ENCODE results near the gene BLTP3B. TPM values are rescaled to one million over a fixed set of nuclear protein-coding genes. Genes with fewer than 3 reads are reported as not detected.

Gene BLTP3B
- total and polyA plus RNA-seq, 4 donors, result 11.0 to 36.8 (median 18.6) TPM

GRCh38 chr12:100120355-100120754 is 22.3 kb downstream of the BLTP3B start:
- Histone ChIP-seq H3K27me3 (ENCODE audit: control insufficient read depth in 4 of 4, insufficient read depth in 4 of 4, low read length in 3 of 4) (no peaks in the 10 kb centered on the region), H3K4me3 (ENCODE audit: low read depth in 1 of 3, low read length in 3 of 3) (no peak overlapping the region)

GRCh38 chr12:100115291-100115690 is 27.4 kb downstream of the BLTP3B start:
- H3K27ac ChIP-seq (ENCODE audit: low read depth in 1 of 2, low read length in 2 of 2), result no peak overlapping the region
- 96% methylated on average over 8 of the region's 8 CpGs for WGBS
- no peak for TF ChIP-seq EGR1 (IDR thresholded peaks at IDR 0.05; ENCODE audit: low read depth in 2 of 2)
- TF ChIP-seq CTCF (IDR thresholded peaks at IDR 0.05; ENCODE audit: low read depth, low read length, missing input control), result no peak
- TF ChIP-seq TAF1 (conservative IDR thresholded peaks at IDR 0.05), result no peak
- no peak for TF ChIP-seq RAD21 (IDR thresholded peaks at IDR 0.05)
- TF ChIP-seq REST (IDR thresholded peaks at IDR 0.05), result no peak

More at GRCh38 chr12:100120355-100120754, 22.3 kb downstream of the BLTP3B start:
- H3K36me3 ChIP-seq (ENCODE audit: control insufficient read depth in 4 of 4, insufficient read depth in 3 of 4, low read depth in 1 of 4, low read length in 3 of 4), result no peaks in the 10 kb centered on the region
- 96% methylated on average over 1 of the region's 1 CpG for WGBS
- H3K9ac ChIP-seq (ENCODE audit: low read depth in 1 of 2, low read length in 2 of 2), result no peak overlapping the region
- H3K27ac ChIP-seq (ENCODE audit: low read depth in 1 of 2, low read length in 2 of 2), result no peak overlapping the region
- no peak for DNase-seq (ENCODE audit: low spot score)
- H3K4me1 ChIP-seq (ENCODE audit: control insufficient read depth in 4 of 4, insufficient read depth in 4 of 4, low read length in 3 of 4), result peaks cover 0 to 8% (median 0%) of the 10 kb centered on the region in 4 donors
- no peak for TF ChIP-seq NR2F2 (IDR thresholded peaks at IDR 0.05)
- peaks cover 0 to 3% (median 1%) of the 10 kb centered on the region in 4 donors for H3K9me3 ChIP-seq (ENCODE audit: control insufficient read depth in 4 of 4, low read length in 3 of 4)

GRCh38 chr12:100114574-100114973 is 28.1 kb downstream of the BLTP3B start:
- no peak for DNase-seq (ENCODE audit: low spot score)
- H3K4me1 ChIP-seq (ENCODE audit: control insufficient read depth in 4 of 4, insufficient read depth in 4 of 4, low read length in 3 of 4), result peaks cover 0 to 7% (median 2%) of the 10 kb centered on the region in 4 donors
- H3K27me3 ChIP-seq (ENCODE audit: control insufficient read depth in 4 of 4, insufficient read depth in 4 of 4, low read length in 3 of 4), result no peaks in the 10 kb centered on the region
- H3K9ac ChIP-seq (ENCODE audit: low read depth in 1 of 2, low read length in 2 of 2), result no peak overlapping the region
- TF ChIP-seq REST (IDR thresholded peaks at IDR 0.05) (no peak), SP1 (IDR thresholded peaks at IDR 0.05) (no peak)
- H3K4me3 ChIP-seq (ENCODE audit: low read depth in 1 of 3, low read length in 3 of 3), result no peak overlapping the region
- H3K27ac ChIP-seq (ENCODE audit: low read depth in 1 of 2, low read length in 2 of 2), result no peak overlapping the region
- H3K9me3 ChIP-seq (ENCODE audit: control insufficient read depth in 4 of 4, low read length in 3 of 4), result peaks cover 0 to 3% (median 0%) of the 10 kb centered on the region in 4 donors
- H3K36me3 ChIP-seq (ENCODE audit: control insufficient read depth in 4 of 4, insufficient read depth in 3 of 4, low read depth in 1 of 4, low read length in 3 of 4), result no peaks in the 10 kb centered on the region

More at GRCh38 chr12:100115291-100115690, 27.4 kb downstream of the BLTP3B start:
- Histone ChIP-seq H3K9me3 (ENCODE audit: control insufficient read depth in 4 of 4, low read length in 3 of 4) (peaks cover 0 to 3% (median 1%) of the 10 kb centered on the region in 4 donors), H3K4me1 (ENCODE audit: control insufficient read depth in 4 of 4, insufficient read depth in 4 of 4, low read length in 3 of 4) (peaks cover 0 to 7% (median 2%) of the 10 kb centered on the region in 4 donors), H3K9ac (ENCODE audit: low read depth in 1 of 2, low read length in 2 of 2) (no peak overlapping the region), H3K4me3 (ENCODE audit: low read depth in 1 of 3, low read length in 3 of 3) (no peak overlapping the region), H3K36me3 (ENCODE audit: control insufficient read depth in 4 of 4, insufficient read depth in 3 of 4, low read depth in 1 of 4, low read length in 3 of 4) (no peaks in the 10 kb centered on the region), H3K27me3 (ENCODE audit: control insufficient read depth in 4 of 4, insufficient read depth in 4 of 4, low read length in 3 of 4) (no peaks in the 10 kb centered on the region)
- DNase-seq (ENCODE audit: low spot score), result no peak

All from liver (tissue), 9 donors.